Heart left ventricle (tissue), 11 donors: ENCODE results near the gene MCC. TPM values are rescaled to one million over a fixed set of nuclear protein-coding genes. Genes with fewer than 3 reads are reported as not detected.

Experiments
- polyA plus RNA-seq, 2 donors: library from polyadenylated mRNA; stranded (reverse); fragments of 200-250 nt; gene quantifications; one replicate each; pipeline ENCODE4 v1.2.3, GENCODE V29; 2013
- total RNA-seq, 9 donors: library from RNA; depleted of rRNA in 2 of 9; stranded (reverse); fragments of >200 nt in 2 of 9; fragmentation: NEBNext Ultra II Directional in 3 of 9; extraction: Animal tissue kit (Norgen Biotek cat#: 25700) in 3 of 9; gene quantifications; one replicate each; pipeline versions ENCODE4 v1.1.0 to v1.2.4, GENCODE V29; 2016 to 2023
- donor health status: ischemic (EF 13 %, LVEDD 7.1; RV severe dilation, severe dysfunction).
- donor health status: healthy with polysubstance abuse.
- donor health status: DM: no; HTN: yes; CAD: no.
- donor health status: DM: no; HTN: no; CAD: no.
- donor health status: ischemic (EF 25% LVEDD 5.7; RV mildly dilated, moderate dysfunction).
- donor health status: healthy.
- donor health status: DM: yes; HTN: yes; CAD: no.
- donor health status: PGD.
- donor health status: nonischemic (EF 23%, LVEDD 6.1; RV moderate dilation, normal function).

The MCC gene
- total and polyA plus RNA-seq, 11 donors = 6.1 to 33.8 (median 24.3) TPM

Other genes starting within 250 kb of the MCC start
- gene TSSK1B, start 53.5 kb downstream of the MCC start, total RNA-seq = not detected
- not detected for gene TSSK1B, start 53.5 kb downstream of the MCC start, polyA plus RNA-seq
- 10 to 100 TPM in 6 of 9 donors, 1 to 10 TPM in 3; 9.4 to 19.8 (median 15.1) TPM for gene YTHDC2, start 25.2 kb upstream of the MCC start, total RNA-seq
- gene YTHDC2, start 25.2 kb upstream of the MCC start, polyA plus RNA-seq = 1 to 10 TPM; 5.7 to 8.2 TPM